Measurements from ENCODE around the gene OXNAD1.

DNA sequence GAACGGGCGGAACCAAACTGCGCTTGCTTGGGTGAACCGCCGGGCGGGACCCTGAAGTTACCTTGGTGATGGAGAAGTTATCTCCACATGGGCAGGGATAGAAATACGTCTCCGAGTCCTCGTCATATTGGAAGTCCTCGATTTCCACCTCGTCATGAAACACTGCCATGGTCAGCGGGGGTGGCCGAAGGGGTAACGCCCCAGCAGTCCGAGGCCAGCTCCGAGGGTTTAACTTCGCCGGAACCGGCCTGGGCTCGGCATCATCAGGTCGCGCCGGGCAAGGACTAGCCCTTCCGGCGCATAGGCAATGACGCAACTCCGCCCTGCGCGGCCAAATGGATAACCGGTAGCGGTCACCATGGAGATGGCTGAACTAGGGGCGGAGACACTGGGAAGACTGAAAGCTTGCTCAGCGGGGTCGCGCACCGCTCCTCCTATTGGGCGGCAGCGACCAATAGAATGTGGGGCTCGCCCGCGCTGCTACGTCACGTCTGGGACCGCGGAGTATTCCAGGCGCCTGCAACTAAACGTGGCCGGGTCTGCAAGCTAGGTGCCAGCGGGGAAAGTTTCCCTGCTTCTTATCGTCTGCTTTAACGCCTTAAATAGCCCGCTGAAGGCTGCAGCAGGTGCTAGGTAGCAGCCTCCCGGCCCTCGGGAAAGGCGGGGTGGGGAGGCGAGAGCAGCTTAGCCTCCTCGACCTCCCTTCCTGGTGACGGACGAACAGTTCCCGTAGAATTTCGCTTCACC is at the start of gene OXNAD1, which contains the start of gene DPH3:
- TF ChIP-seq, protein P1, sequence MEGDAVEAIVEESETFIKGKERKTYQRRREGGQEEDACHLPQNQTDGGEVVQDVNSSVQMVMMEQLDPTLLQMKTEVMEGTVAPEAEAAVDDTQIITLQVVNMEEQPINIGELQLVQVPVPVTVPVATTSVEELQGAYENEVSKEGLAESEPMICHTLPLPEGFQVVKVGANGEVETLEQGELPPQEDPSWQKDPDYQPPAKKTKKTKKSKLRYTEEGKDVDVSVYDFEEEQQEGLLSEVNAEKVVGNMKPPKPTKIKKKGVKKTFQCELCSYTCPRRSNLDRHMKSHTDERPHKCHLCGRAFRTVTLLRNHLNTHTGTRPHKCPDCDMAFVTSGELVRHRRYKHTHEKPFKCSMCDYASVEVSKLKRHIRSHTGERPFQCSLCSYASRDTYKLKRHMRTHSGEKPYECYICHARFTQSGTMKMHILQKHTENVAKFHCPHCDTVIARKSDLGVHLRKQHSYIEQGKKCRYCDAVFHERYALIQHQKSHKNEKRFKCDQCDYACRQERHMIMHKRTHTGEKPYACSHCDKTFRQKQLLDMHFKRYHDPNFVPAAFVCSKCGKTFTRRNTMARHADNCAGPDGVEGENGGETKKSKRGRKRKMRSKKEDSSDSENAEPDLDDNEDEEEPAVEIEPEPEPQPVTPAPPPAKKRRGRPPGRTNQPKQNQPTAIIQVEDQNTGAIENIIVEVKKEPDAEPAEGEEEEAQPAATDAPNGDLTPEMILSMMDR (IDR thresholded peaks at IDR 0.05), result peak in 2 of 3 donors; percentile 37 to 41
- TF ChIP-seq POLR2AphosphoS5 (IDR thresholded peaks at IDR 0.05), result peak; percentile 91 to 94 (median 93)
- TF ChIP-seq POLR2A (IDR thresholded peaks at IDR 0.05), result peak; percentile 37
